HCT116 (cell line): ENCODE data around the gene MADCAM1.

ENCODE experiments used
- RAD21 ChIP-seq: IDR thresholded peaks from 2 replicates; pipeline ENCODE4 v1.6.1; 2012; ENCODE audit warnings: low read depth, mild to moderate bottlenecking
- TF ChIP-seq, protein P1 (sequence below), 3 experiments: fragments of 200-600 bp in 1 of 3; sonication (generic) in 1 of 3; IDR thresholded peaks in 2 of 3; conservative IDR thresholded peaks in 1 of 3; 2 replicates each; pipeline ENCODE4 v1.5.1; 2012 to 2017; ENCODE audit warnings: low read depth in 2 of 3, low read length in 2 of 3, antibody characterized with exemption in 1 of 3, borderline replicate concordance in 1 of 3, control low read depth in 1 of 3, mild to moderate bottlenecking in 1 of 3, mixed read lengths in 1 of 3, mixed run types in 1 of 3, moderate library complexity in 1 of 3; ENCODE audit not compliant: insufficient read depth in 1 of 3

DNA sequence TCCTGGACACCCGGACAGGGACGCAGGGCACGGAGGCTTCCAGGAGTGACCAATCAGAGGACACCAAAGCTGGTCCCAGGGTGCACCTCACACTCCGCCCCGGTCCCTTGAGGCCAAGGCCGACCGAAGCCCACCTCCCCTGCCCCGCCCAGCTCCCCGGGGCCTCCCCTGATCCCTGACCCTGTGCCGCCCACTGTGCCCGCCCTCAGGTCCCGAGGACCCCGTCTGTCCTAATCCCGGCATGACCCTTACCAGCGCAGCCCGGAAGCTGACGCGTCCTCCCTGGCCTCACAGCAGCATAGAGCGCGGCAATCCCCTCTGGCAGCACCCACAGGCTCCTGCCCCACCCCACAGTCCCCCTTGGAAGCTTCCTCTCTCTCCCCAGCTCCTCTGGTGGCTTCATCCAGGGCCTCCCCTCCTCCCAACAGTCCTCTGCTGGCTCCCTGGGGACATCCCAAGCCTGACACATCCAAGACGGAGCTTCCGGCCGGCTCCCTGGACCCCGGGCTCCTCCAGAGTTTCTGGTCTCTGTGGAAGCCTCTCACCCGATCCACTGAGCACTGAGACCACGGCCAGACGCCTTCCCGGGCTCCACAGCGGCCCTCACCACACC, 27.9 kb downstream of the MADCAM1 start:
- no peak for TF ChIP-seq RAD21
- TF ChIP-seq, protein P1, sequence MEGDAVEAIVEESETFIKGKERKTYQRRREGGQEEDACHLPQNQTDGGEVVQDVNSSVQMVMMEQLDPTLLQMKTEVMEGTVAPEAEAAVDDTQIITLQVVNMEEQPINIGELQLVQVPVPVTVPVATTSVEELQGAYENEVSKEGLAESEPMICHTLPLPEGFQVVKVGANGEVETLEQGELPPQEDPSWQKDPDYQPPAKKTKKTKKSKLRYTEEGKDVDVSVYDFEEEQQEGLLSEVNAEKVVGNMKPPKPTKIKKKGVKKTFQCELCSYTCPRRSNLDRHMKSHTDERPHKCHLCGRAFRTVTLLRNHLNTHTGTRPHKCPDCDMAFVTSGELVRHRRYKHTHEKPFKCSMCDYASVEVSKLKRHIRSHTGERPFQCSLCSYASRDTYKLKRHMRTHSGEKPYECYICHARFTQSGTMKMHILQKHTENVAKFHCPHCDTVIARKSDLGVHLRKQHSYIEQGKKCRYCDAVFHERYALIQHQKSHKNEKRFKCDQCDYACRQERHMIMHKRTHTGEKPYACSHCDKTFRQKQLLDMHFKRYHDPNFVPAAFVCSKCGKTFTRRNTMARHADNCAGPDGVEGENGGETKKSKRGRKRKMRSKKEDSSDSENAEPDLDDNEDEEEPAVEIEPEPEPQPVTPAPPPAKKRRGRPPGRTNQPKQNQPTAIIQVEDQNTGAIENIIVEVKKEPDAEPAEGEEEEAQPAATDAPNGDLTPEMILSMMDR (IDR thresholded peaks at IDR 0.05 in 2 of 3, conservative IDR thresholded peaks at IDR 0.05 in 1 of 3; ENCODE audit: borderline replicate concordance in 1 of 3, insufficient read depth in 1 of 3, low read depth in 2 of 3, low read length in 2 of 3) = no peak
